Measurements from ENCODE around the gene WDR36. TPM values are rescaled to one million over a fixed set of nuclear protein-coding genes. Genes with fewer than 3 reads are reported as not detected.

Gene WDR36
- total and polyA plus RNA-seq, 10 of the 15 experiments (the other 5 are each of a cell fraction or from before 2014, with no cell fraction given): 13.3 to 61.8 (median 47.0) TPM

DNA sequence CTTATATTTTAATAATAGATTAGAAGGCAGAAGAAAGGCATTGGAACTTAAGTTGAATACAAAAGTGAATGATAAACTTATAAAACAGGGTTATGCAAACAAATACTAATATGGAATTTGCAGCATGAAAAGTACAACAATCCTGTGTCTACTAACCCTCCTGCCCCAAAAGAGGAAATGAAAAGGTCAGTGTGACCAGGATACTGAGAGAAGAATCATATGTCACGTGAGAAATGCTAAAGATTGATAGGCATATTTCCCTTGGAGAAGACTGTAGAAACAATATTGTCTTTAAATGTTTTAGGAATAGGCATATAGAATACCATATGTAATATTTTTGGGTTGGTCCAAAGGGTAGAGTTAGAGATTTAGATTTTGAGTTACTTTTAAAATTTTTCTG, 3.8 kb downstream of the WDR36 start (continued):
- TF ChIP-seq, protein P1, sequence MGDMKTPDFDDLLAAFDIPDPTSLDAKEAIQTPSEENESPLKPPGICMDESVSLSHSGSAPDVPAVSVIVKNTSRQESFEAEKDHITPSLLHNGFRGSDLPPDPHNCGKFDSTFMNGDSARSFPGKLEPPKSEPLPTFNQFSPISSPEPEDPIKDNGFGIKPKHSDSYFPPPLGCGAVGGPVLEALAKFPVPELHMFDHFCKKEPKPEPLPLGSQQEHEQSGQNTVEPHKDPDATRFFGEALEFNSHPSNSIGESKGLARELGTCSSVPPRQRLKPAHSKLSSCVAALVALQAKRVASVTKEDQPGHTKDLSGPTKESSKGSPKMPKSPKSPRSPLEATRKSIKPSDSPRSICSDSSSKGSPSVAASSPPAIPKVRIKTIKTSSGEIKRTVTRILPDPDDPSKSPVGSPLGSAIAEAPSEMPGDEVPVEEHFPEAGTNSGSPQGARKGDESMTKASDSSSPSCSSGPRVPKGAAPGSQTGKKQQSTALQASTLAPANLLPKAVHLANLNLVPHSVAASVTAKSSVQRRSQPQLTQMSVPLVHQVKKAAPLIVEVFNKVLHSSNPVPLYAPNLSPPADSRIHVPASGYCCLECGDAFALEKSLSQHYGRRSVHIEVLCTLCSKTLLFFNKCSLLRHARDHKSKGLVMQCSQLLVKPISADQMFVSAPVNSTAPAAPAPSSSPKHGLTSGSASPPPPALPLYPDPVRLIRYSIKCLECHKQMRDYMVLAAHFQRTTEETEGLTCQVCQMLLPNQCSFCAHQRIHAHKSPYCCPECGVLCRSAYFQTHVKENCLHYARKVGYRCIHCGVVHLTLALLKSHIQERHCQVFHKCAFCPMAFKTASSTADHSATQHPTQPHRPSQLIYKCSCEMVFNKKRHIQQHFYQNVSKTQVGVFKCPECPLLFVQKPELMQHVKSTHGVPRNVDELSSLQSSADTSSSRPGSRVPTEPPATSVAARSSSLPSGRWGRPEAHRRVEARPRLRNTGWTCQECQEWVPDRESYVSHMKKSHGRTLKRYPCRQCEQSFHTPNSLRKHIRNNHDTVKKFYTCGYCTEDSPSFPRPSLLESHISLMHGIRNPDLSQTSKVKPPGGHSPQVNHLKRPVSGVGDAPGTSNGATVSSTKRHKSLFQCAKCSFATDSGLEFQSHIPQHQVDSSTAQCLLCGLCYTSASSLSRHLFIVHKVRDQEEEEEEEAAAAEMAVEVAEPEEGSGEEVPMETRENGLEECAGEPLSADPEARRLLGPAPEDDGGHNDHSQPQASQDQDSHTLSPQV (IDR thresholded peaks at IDR 0.05): no peak
- TF ChIP-seq NFYB (IDR thresholded peaks at IDR 0.05; ENCODE audit: insufficient read depth, low read depth, low read length): no peak
- TF ChIP-seq, protein P2, sequence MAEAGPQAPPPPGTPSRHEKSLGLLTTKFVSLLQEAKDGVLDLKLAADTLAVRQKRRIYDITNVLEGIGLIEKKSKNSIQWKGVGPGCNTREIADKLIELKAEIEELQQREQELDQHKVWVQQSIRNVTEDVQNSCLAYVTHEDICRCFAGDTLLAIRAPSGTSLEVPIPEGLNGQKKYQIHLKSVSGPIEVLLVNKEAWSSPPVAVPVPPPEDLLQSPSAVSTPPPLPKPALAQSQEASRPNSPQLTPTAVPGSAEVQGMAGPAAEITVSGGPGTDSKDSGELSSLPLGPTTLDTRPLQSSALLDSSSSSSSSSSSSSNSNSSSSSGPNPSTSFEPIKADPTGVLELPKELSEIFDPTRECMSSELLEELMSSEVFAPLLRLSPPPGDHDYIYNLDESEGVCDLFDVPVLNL (IDR thresholded peaks at IDR 0.05; ENCODE audit: low read depth, low read length): no peak
- TF ChIP-seq CBFB (IDR thresholded peaks at IDR 0.05; ENCODE audit: low read depth): no peak
- TF ChIP-seq, protein P3, sequence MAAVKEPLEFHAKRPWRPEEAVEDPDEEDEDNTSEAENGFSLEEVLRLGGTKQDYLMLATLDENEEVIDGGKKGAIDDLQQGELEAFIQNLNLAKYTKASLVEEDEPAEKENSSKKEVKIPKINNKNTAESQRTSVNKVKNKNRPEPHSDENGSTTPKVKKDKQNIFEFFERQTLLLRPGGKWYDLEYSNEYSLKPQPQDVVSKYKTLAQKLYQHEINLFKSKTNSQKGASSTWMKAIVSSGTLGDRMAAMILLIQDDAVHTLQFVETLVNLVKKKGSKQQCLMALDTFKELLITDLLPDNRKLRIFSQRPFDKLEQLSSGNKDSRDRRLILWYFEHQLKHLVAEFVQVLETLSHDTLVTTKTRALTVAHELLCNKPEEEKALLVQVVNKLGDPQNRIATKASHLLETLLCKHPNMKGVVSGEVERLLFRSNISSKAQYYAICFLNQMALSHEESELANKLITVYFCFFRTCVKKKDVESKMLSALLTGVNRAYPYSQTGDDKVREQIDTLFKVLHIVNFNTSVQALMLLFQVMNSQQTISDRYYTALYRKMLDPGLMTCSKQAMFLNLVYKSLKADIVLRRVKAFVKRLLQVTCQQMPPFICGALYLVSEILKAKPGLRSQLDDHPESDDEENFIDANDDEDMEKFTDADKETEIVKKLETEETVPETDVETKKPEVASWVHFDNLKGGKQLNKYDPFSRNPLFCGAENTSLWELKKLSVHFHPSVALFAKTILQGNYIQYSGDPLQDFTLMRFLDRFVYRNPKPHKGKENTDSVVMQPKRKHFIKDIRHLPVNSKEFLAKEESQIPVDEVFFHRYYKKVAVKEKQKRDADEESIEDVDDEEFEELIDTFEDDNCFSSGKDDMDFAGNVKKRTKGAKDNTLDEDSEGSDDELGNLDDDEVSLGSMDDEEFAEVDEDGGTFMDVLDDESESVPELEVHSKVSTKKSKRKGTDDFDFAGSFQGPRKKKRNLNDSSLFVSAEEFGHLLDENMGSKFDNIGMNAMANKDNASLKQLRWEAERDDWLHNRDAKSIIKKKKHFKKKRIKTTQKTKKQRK (IDR thresholded peaks at IDR 0.05; ENCODE audit: low read depth, low read length): no peak
- peak; percentile 78 to 79 for TF ChIP-seq BHLHE40 (IDR thresholded peaks at IDR 0.05; ENCODE audit: borderline replicate concordance in 1 of 2, low read depth in 2 of 2, low read length in 1 of 2)
- TF ChIP-seq TBL1XR1 (IDR thresholded peaks at IDR 0.05; ENCODE audit: low read depth, low read length): no peak
- no peak for TF ChIP-seq ATF7 (IDR thresholded peaks at IDR 0.05; ENCODE audit: low read depth)
- TF ChIP-seq ZNF217 (IDR thresholded peaks at IDR 0.05): no peak
- TF ChIP-seq, protein P4, sequence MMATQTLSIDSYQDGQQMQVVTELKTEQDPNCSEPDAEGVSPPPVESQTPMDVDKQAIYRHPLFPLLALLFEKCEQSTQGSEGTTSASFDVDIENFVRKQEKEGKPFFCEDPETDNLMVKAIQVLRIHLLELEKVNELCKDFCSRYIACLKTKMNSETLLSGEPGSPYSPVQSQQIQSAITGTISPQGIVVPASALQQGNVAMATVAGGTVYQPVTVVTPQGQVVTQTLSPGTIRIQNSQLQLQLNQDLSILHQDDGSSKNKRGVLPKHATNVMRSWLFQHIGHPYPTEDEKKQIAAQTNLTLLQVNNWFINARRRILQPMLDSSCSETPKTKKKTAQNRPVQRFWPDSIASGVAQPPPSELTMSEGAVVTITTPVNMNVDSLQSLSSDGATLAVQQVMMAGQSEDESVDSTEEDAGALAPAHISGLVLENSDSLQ (IDR thresholded peaks at IDR 0.05): peak; percentile 47; the same call in 1 of the 2 replicates
- TF ChIP-seq CHD2 (IDR thresholded peaks at IDR 0.05; ENCODE audit: borderline replicate concordance, low read depth, low read length): no peak
- TF ChIP-seq MTA3 (IDR thresholded peaks at IDR 0.05; ENCODE audit: borderline replicate concordance, low read length): no peak
- TF ChIP-seq CHD1 (IDR thresholded peaks at IDR 0.05; ENCODE audit: low read depth, low read length): no peak
- no peak for TF ChIP-seq HCFC1 (IDR thresholded peaks at IDR 0.05; ENCODE audit: low read length)

Measured in GM12878 (cell line).